MM.1S (cell line): ENCODE results near the gene ITGA2.
A peak's percentile ranks its signal among the peaks of the same experiment; 100 is the strongest.

ENCODE experiments used
- DNase-seq: peaks from one replicate; pipeline ENCODE4 v3.0.0-alpha.2; 2015
- H2AFZ ChIP-seq: fragments of 300-600 bp; sonication (generic); 2 replicates; pipeline ENCODE4 v1.6.0; 2016; ENCODE audit warnings: antibody characterized with exemption, low read length
- H3F3A ChIP-seq: fragments of 300-600 bp; sonication (generic); 2 replicates; pipeline ENCODE4 v1.6.1; 2016; ENCODE audit warnings: mild to moderate bottlenecking, antibody characterized with exemption, low read length, moderate library complexity, mixed read lengths; ENCODE audit not compliant: insufficient read depth
- H3K27ac ChIP-seq: fragments of 300-600 bp; sonication (generic); 2 replicates; pipeline ENCODE4 v1.5.1; 2016; ENCODE audit warnings: mild to moderate bottlenecking, low read length
- H3K27me3 ChIP-seq: fragments of 300-600 bp; sonication (generic); replicated peaks from 2 replicates; pipeline ENCODE4 v1.6.0; 2016; ENCODE audit warnings: low read length; ENCODE audit not compliant: insufficient read depth
- H3K36me3 ChIP-seq: fragments of 300-600 bp; sonication (generic); replicated peaks from 2 replicates; pipeline ENCODE4 v1.6.1; 2016; ENCODE audit warnings: mild to moderate bottlenecking, low read length, mixed read lengths; ENCODE audit not compliant: insufficient read depth
- H3K4me1 ChIP-seq: fragments of 300-600 bp; sonication (generic); 2 replicates; pipeline ENCODE4 v1.6.1; 2016; ENCODE audit warnings: low read length, mixed read lengths
- H3K4me2 ChIP-seq: fragments of 300-600 bp; sonication (generic); 2 replicates; pipeline ENCODE4 v1.6.0; 2016; ENCODE audit warnings: low read depth, low read length
- H3K4me3 ChIP-seq: fragments of 300-600 bp; sonication (generic); 2 replicates; pipeline ENCODE4 v1.5.1; 2016; ENCODE audit warnings: low read length, mixed read lengths
- H3K79me2 ChIP-seq: fragments of 300-600 bp; sonication (generic); 2 replicates; pipeline ENCODE4 v1.6.1; 2016; ENCODE audit warnings: mixed run types, low read length, mixed read lengths
- H3K9ac ChIP-seq: fragments of 300-600 bp; sonication (generic); 2 replicates; pipeline ENCODE4 v1.6.1; 2016; ENCODE audit warnings: low read length, mixed read lengths
- H3K9me2 ChIP-seq: fragments of 300-600 bp; sonication (generic); replicated peaks from 2 replicates; pipeline ENCODE4 v1.6.1; 2016; ENCODE audit warnings: mild to moderate bottlenecking, low read length, mixed read lengths; ENCODE audit not compliant: insufficient read depth
- H3K9me3 ChIP-seq: fragments of 300-600 bp; sonication (generic); replicated peaks from 2 replicates; pipeline ENCODE4 v1.6.1; 2016; ENCODE audit warnings: mild to moderate bottlenecking, low read length, mixed read lengths; ENCODE audit not compliant: insufficient read depth
- H4K20me1 ChIP-seq: fragments of 300-600 bp; sonication (generic); 2 replicates; pipeline ENCODE4 v1.6.1; 2016; ENCODE audit warnings: mild to moderate bottlenecking, low read length, moderate library complexity, mixed read lengths; ENCODE audit not compliant: insufficient read depth
- CTCF ChIP-seq: fragments of 300-600 bp; sonication (generic); IDR thresholded peaks from 2 replicates; pipeline ENCODE4 v1.5.1; 2016; ENCODE audit warnings: antibody characterized with exemption, low read length, mixed read lengths
- EZH2 ChIP-seq: fragments of 300-600 bp; sonication (generic); optimal IDR thresholded peaks from 2 replicates; pipeline ENCODE3; 2017; ENCODE audit warnings: low read depth, mild to moderate bottlenecking, antibody characterized with exemption, low read length, mixed read lengths
- EZH2phosphoT487 ChIP-seq: fragments of 300-600 bp; sonication (generic); IDR thresholded peaks from 2 replicates; pipeline ENCODE4 v1.6.1; 2018; ENCODE audit warnings: antibody characterized with exemption, low read length

Gene ITGA2

GRCh38 chr5:53087171-53087570 lies 98.0 kb downstream of the ITGA2 start:
- Histone ChIP-seq H3K36me3 (no peaks in the 10 kb centered on the region), H4K20me1 (no peaks in the 10 kb centered on the region), H3K27ac (no peak overlapping the region), H3K4me1 (0 out of 2 replicates have a peak, but pooled peaks cover 11% of the 10 kb centered on the region), H3K9me3 (no peaks in the 10 kb centered on the region), H3K27me3 (peaks cover 23% of the 10 kb centered on the region), H2AFZ (no peak overlapping the region), H3K9me2 (no peaks in the 10 kb centered on the region), H3K9ac (no peak overlapping the region), H3K4me2 (no peak overlapping the region), H3F3A (peaks cover 13% of the 10 kb centered on the region; the same call in 1 of the 2 replicates), H3K79me2 (no peaks in the 10 kb centered on the region), H3K4me3 (no peak overlapping the region)
- DNase-seq: no peak
- TF ChIP-seq EZH2phosphoT487: no peak
- no peak for TF ChIP-seq CTCF
- no peak for TF ChIP-seq EZH2

- H4K20me1 ChIP-seq: no peaks in the 10 kb centered on the region
- no peak for DNase-seq
- H3K27ac ChIP-seq: no peak overlapping the region
- no peaks in the 10 kb centered on the region for H3K9me2 ChIP-seq
- H3K27me3 ChIP-seq: peaks cover 23% of the 10 kb centered on the region
- no peaks in the 10 kb centered on the region for H3K36me3 ChIP-seq
- H3K79me2 ChIP-seq: no peaks in the 10 kb centered on the region
- H3F3A ChIP-seq: peaks cover 13% of the 10 kb centered on the region; the same call in 1 of the 2 replicates
- H2AFZ ChIP-seq: no peak overlapping the region
- H3K9me3 ChIP-seq: no peaks in the 10 kb centered on the region
- no peak overlapping the region for H3K4me2 ChIP-seq
- no peak overlapping the region for H3K4me3 ChIP-seq
- no peak for TF ChIP-seq EZH2phosphoT487
- no peak for TF ChIP-seq CTCF
- TF ChIP-seq EZH2: no peak
- no peak overlapping the region for H3K9ac ChIP-seq
- 0 out of 2 replicates have a peak, but pooled peaks cover 11% of the 10 kb centered on the region for H3K4me1 ChIP-seq
Measured at GRCh38 chr5:53087621-53088121, 98.5 kb downstream of the ITGA2 start.

- no peak for TF ChIP-seq EZH2phosphoT487
- TF ChIP-seq CTCF: no peak
- no peak for TF ChIP-seq EZH2
- H3K36me3 ChIP-seq: no peaks in the 10 kb centered on the region
Measured at GRCh38 chr5:53089481-53089991, 100.4 kb downstream of the ITGA2 start.

More at GRCh38 chr5:53089481-53089991, 100.4 kb downstream of the ITGA2 start:
- Histone ChIP-seq H3K4me3 (no peak overlapping the region), H3K79me2 (no peaks in the 10 kb centered on the region), H2AFZ (no peak overlapping the region), H3K27me3 (peaks cover 23% of the 10 kb centered on the region), H3K4me1 (0 out of 2 replicates have a peak, but pooled peaks cover 11% of the 10 kb centered on the region), H3K9me3 (no peaks in the 10 kb centered on the region), H3K9ac (no peak overlapping the region), H4K20me1 (no peaks in the 10 kb centered on the region), H3K9me2 (no peaks in the 10 kb centered on the region), H3F3A (peaks cover 13% of the 10 kb centered on the region; the same call in 1 of the 2 replicates), H3K4me2 (peak overlapping the region; percentile 38; the same call in 1 of the 2 replicates), H3K27ac (no peak overlapping the region)
- DNase-seq: peak; percentile 72
